Kidney tubule cell (primary cell): ENCODE results near the gene IRF4.
"Not testable (repeated sequence)": the region's sequence is repeated elsewhere in the genome, so short reads cannot be mapped to it uniquely, and the experiment has no call there.

Source experiments
- DNase-seq: peaks from one replicate; pipeline ENCODE4 v3.0.0-alpha.2; 2018; ENCODE audit warnings: low spot score

The IRF4 gene

DNA sequence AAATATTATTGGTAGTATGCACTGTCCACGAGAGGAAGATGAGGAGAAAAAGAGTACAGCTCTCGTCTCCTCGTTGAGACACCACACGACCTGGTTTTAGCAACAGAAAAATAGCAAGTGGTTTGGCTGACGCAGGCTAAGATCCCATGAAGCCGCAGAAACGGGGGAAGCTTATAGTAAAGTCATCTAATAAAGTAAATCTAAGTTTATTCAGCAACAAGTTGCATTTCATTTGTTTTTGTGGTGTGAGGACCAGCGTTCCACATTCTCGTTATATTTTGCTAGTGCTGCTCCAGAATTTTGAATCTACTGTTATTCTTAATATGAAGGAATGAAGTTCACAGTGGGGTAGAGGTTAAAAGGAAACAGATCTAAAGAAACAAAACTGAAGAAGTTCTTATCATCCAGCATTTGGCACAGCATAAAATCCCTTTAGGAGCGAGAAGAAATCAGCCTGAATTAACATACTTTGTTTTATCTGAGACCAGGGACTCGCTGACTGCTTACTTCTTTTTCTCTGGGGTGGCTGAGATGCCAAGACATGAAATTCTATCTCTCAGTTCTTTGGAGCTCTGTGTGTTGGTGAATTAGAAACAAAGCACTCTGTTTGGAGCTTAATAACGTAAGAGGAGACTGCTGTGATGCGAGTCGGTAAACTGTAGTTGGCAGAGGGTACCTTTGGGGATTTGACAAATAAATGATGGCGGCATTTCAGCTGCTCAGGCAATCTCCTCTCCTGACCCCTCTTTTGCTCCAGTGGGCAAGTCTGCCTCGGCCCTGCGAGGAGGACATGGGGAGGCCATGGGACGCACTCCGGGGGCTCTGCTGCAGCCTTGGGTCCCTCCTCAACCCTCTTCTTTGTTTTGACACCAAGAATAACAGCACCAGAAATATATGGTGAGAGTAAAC, 24.9 kb upstream of the IRF4 start:
- DNase-seq: no peak

GRCh38 chr6:367298-367794, 24.2 kb upstream of the IRF4 start:
- DNase-seq: no peak

- DNase-seq: no peak
These were observed 23.5 kb upstream of the IRF4 start for GRCh38 chr6:367891-368630.

DNA sequence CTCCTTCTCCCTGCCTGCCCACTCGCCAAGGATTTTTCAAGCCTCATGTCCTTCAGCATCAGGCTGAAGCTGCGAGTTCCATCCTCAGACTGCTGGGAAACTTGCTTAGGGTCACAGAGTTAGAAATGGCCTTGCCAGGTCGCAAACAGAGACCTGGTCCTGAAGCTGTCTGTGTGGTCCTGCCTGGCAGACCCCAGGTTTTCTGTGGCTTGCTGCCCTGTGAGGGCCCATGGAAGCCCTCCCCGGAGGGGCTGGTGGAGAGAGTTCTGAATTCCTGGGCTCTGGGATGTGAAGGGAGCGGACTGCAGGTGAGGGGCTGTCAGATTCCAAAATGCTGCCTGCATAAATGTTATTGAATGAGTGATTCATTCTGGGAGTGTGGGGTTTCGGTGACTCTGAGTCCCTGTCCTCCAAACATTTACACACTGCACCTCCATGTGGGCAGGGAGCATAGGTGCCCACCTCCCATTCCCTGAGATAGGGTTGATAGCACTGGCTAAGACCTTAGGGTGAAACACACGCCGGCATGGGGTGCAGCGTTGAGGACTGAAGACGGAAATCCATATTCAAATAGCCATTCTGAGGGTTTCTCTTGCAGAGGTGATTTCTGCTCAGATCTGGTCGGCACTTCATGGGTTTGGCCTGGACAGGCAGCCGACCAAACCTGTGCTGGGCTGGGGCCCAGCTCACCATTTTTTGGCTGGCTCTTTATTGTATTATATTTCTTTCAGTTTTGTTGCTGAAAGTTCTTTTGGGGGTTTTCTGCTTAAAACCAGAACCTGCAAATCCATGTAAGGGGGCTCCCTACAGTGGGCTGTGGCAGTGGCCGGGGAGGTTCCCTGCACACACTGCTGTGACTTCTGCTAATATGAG, 21.8 kb upstream of the IRF4 start:
- no peak for DNase-seq

- DNase-seq: no peak
These were observed 21.0 kb upstream of the IRF4 start for GRCh38 chr6:370555-370954.

DNA sequence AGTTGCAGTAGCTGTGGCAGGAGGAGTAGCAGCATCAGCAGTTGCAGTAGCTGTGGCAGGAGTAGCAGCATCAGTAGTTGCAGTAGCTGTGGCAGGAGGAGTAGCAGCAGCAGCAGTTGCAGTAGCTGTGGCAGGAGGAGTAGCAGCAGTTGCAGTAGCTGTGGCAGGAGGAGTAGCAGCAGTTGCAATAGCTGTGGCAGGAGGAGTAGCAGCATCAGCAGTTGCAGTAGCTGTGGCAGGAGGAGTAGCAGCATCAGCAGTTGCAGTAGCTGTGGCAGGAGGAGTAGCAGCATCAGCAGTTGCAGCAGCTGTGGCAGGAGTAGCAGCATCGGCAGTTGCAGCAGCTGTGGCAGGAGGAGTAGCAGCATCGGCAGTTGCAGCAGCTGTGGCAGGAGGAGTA, 19.7 kb upstream of the IRF4 start:
- DNase-seq: not testable (repeated sequence)

- DNase-seq: no peak
These were observed 19.1 kb upstream of the IRF4 start for GRCh38 chr6:372336-372911.

- no peak for DNase-seq
These were observed 18.5 kb upstream of the IRF4 start for GRCh38 chr6:373031-373430.

DNA sequence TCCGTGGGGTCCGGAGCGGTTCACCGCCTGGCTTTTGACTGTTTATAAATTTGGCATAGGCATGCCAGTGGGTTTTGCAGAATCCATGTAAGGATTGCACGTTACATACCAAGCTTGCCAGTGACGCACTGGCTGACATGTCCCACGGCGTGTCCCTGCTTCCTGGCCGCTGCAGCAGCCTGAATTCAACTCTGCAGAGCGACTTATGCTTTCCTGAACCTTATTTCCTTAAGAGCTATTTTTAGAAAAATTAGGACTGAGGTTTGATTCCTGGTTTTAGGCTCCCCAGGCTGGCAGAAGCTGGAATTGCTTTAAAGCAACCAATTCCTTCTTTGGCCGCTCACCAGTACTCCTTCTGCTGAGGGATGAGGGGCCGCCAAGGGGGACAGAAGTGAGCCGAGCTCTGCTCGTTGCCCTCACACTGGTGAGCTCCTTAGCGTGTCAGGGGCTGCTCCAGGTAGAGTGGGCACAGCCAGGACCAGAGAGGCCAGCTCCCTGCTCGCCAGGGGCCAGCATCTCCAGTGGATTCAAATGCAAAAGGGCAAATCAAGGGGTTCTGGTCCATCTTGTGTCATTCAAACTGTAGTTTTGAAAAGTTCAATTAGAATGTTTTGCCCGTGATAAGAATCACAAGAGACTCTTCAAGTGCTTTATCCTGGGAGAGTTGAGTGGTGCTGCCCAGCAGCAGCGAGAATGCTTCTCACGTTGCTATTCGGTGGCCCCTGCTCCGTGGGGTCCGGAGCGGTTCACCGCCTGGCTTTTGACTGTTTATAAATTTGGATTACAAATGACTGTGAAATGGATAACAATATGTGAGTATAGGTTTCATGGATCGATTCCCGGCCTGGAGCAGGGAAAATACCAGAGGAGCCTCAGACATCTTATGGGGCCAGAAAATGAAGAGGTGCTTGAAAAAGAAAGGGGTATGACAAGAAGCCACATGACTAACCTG, 17.5 kb upstream of the IRF4 start:
- DNase-seq: peak; percentile 20

- DNase-seq: no peak
These were observed 16.6 kb upstream of the IRF4 start for GRCh38 chr6:374956-375355.

DNA sequence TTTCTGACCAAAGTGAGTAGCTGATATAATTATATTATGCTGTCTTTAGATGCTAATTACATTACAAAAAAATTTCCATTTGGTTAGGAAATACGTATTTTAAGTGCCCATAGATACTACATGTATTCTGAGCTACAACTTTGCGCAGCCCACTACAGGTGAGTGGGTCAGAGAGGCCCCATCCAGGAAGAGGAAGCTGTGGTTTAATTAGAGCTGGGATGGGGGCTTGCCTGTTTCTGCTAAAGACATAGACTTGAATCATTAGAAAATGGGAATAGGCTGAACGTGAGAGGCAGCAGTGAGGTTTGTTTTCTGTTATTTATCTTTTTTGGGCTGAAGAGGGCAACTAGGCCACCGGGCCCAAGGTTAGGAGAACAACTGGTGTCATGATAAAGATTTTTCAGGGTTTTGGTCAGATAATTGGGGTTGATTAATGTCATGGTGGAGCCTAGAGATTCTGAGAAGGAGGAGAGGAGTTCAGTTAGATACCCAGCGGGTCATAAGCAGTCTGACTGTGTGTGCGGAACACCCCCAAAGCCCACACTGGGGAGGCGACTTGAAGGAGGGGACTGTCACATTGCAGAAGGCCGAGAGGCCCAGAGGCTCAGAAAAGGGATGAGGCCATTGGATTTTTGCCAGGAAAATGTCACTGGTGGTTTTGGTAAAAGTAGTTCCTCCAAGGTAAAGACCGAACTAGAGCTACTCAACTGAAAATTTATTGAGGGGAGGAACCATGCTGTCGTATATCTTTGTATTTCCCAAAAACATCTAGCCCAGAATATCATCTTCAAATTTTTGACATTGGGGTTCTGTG, 14.5 kb upstream of the IRF4 start:
- no peak for DNase-seq

DNA sequence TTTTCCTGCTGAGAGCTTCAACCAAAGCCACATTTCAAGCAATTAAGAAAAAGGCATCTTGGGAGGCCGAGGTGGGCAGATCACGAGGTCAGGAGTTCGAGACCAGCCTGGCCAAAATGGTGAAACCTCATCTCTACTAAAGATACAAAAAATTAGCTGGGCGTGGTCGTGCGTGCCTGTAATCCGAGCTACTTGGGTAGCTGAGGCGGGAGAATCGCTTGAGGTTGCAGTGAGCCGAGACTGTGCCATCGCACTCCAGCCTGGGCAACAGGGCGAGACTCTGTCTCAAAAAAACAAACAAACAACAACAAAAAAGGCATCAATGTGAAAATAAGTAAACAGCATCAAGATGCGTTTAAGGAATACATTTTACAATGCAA, 13.9 kb upstream of the IRF4 start:
- not testable (repeated sequence) for DNase-seq

DNA sequence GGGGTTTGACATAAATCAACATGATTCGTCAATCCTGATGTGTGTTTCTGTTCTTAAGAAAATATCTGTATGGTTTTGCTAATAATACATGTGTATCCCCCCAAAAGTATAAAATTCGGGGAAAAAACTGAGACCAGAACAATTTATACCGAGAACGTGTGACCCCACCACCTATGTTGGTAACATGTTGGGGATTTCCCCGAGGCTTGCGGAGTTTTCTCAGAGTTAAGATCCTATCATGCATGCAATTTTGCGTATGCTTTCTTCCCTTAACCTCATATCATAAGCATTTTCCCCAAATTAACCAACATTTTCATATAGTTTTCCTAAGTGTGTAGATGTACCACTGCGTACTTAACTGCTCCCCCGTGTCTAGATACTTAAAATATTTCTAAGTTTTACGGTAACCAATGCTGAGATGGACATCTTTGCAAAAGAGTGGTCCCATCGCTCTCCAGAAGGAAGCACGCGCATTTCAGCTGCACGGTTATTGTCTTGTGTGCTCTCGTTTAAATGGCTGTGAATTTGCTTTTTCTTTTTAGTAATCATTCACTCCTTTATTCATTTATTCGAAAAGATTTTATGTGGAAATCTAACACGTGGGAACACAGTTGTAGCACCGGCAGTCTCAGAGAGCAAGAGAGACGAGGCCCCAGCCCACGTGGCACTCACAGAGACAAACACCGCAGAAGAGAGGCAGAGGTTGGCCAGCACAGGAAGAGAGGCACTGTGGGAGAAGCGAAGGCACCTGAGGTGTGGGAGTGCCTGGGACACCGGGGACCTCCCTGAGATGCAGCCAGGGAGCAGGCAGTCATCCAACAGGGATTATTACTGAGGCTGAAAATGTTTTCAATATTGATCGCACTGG, 13.2 kb upstream of the IRF4 start:
- no peak for DNase-seq

DNA sequence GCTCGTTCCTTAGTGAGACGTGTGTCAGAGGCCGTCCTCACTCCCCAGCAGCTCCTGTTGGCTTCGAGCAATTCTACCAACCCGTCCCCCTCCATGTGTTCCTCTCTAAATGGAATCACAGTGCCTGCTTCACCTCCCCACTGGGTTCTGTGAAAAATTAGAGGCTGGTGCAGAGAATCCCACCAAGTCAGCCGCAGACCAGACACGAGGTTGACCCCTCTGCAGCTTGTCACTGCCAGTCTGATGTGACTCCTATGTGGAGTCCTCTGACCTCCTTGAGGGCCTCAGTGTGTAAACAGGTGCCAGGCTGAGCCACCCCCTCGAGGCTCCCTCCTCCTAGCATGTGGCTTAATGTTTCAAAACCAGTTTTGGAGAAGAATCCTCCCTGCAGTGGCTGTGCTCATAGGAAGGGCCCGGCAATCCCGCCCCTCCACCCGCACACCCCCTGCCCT, 12.6 kb upstream of the IRF4 start:
- DNase-seq: no peak

DNA sequence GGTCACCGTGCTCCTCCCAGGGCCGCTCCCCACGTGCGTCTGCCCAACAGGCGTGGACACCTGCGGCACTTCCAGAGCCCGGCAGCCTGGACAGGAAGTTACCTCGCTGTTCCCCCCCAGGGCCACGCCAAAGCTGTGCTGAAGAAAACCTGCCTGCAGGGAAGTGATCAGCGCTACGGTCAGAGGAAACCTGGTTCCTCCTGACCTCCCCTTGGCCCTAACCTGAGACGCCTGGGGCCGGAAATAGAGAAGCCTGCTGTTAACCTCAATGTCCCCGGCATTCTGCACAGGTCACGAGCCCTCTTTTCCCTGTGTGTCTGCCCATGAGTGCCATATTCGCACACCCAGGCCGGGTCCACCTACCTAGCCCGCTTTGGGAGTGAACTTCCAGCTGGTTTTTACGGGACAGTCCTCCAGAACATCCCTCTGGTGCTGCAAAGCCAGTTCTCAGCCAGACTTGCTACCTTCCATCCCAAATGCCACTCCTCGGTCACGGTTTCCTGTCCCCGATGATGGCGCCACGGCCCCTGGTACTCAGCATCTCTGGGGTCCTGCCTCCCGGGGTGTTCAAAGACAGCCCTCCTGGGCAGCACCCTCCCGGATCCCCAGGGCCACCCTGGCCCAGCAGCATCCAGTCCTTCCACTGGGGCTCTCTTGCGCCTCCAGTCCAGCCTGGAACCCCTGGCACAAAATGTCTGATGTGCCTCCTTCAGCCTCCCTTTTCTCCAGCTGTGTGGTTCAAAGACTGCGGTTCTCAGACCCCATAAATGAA, 12.0 kb upstream of the IRF4 start:
- DNase-seq: peak; percentile 14

GRCh38 chr6:380234-381218, 11.0 kb upstream of the IRF4 start:
- DNase-seq: no peak
